HG03064 (cell line): ENCODE measurements around the gene STRN4.
"Not testable (repeated sequence)": the region's sequence is repeated elsewhere in the genome, so short reads cannot be mapped to it uniquely, and the experiment has no call there.

Experiments used
- ATAC-seq: cut with Tn5 transposase; IDR thresholded peaks from one replicate; pipeline ENCODE4 v1.9.1; 2021; ENCODE audit warnings: low read depth; ENCODE audit not compliant: unreplicated experiment

STRN4 gene

GRCh38 chr19:46775642-46776258 is 29.5 kb upstream of the STRN4 start:
- no peak for ATAC-seq

- no peak for ATAC-seq
Observed at GRCh38 chr19:46773018-46773399, 26.8 kb upstream of the STRN4 start.

GRCh38 chr19:46772170-46773017 is 26.1 kb upstream of the STRN4 start:
- no peak for ATAC-seq

- not testable (repeated sequence) for ATAC-seq
Observed at GRCh38 chr19:46768746-46769145, 22.5 kb upstream of the STRN4 start.

DNA sequence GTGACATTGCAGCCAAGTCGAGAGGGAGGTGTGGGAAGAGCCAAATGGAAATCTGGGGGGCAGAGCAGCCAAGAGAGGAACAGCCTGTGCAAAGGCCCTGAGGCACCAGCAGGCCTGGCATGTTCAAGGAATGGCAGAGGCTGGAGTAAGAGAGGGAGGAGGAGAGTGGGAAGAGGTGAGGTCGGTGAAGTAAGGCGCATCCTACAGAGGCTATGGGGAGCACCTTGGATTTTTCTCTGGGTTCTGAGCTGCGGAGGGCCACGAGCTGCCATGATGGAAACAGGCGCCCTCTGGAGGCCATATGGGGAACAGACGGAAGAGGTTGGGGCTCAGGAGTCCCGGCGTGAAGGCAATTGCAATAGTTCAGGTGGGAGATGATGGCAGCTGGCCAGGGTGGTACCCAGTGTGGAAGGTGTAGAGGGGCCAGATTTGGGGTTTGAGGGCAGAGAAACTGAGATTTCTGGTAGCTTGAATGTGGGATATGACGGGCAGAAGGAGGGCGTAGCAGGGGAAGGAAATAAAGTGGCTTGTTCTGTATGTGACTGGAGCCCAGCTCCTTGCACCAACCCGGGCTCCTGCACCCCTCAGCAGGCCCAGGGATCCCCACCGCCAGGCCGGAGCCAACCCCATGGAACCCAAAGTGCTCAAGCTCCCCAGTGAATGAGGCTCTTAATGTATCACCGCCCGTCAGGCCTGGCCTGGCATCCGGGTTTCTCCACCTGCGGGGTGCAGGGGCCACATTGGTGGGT is 20.5 kb upstream of the STRN4 start:
- no peak for ATAC-seq

DNA sequence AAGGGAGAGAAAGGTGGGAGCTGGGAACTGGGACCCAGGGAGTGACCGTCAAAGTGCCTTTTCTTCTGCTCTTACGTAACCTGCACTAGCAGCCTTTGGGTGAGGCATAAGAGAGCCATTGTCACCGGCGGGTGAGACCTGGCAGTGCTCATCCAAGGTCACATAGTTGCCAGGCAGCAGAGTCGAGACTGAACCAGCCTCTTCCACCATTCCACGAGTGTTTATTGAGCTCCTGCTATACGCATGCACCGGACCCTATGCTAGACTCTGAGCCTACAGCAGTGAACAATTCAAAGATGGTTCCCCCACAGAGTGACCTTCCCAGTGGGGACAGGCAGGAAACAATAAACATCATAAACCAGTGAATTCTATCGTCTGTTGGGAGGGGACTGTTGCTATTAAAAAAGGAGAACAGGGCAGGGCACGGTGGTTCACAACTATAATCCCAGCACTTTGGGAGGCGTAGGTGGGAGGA is 18.6 kb upstream of the STRN4 start:
- ATAC-seq, result no peak

DNA sequence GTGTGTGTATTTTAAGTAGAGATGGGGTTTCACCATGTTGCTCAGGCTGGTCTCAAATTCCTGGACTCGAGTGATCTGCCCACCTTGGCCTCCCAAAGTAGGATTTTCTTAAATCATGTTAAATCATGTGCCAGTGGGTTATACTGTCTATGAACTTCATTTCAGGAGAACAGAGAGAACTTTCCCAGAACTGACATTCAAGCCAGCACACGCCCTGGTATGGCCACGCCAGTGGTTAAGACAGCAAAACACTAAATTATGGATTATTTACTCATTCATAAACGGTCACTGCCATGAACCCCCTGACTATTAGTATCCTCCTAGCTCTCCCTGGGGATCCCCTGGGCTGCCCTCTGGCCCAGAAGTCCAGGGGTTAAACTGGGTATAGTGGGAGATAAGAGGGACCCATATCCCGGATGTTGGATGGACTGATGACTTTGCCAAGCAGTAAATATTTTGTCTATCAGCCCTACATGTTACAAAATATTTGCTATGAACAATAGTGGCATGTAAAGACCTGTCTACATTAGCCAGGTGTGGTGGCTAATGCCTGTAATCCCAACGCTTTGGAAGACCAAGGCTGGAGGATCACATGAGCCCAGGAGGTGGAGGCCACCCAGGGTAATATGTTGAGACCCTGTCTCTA is 16.1 kb upstream of the STRN4 start:
- no peak for ATAC-seq

- no peak for ATAC-seq
Observed at GRCh38 chr19:46761418-46761831, 15.2 kb upstream of the STRN4 start.

- ATAC-seq, result not testable (repeated sequence)
Observed at GRCh38 chr19:46760897-46761296, 14.6 kb upstream of the STRN4 start.

GRCh38 chr19:46760363-46760762 is 14.1 kb upstream of the STRN4 start:
- ATAC-seq, result no peak

GRCh38 chr19:46759817-46760333 is 13.6 kb upstream of the STRN4 start:
- no peak for ATAC-seq

- ATAC-seq, result no peak
Observed at GRCh38 chr19:46759206-46759605, 13.0 kb upstream of the STRN4 start.

- no peak for ATAC-seq
Observed at GRCh38 chr19:46756544-46756888, 10.3 kb upstream of the STRN4 start.

- no peak for ATAC-seq
Observed at GRCh38 chr19:46755853-46756543, 9.7 kb upstream of the STRN4 start.

DNA sequence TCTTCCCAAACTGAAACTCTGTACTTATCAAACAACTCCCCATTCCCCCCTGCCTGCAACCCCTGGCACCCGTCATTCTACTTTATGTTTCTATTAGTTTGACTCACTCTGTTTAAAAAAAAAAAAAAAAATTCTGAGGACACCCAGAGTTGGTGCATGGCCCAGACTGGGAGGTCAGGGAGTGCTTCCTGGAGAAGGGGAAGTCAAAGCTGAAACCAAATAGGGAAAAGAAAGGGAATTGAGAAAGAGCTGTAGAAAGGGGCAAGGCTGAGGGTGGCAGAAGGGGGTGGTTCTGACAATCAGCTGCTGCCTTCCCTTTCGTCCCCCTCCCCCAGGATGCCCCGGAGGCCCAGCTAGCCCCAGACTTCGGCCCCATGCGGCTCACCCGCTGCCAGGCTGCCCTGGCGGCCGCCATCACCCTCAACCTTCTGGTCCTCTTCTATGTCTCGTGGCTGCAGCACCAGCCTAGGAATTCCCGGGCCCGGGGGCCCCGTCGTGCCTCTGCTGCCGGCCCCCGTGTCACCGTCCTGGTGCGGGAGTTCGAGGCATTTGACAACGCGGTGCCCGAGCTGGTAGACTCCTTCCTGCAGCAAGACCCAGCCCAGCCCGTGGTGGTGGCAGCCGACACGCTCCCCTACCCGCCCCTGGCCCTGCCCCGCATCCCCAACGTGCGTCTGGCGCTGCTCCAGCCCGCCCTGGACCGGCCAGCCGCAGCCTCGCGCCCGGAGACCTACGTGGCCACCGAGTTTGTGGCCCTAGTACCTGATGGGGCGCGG is 9.0 kb upstream of the STRN4 start:
- ATAC-seq, result no peak

- no peak for ATAC-seq
Observed at GRCh38 chr19:46753420-46754155, 7.3 kb upstream of the STRN4 start.

- no peak for ATAC-seq
Observed at GRCh38 chr19:46748325-46749109, 2.3 kb upstream of the STRN4 start.
